Measurements from ENCODE around the gene TNFAIP2.

Gene TNFAIP2

GRCh38 chr14:103186241-103186822 lies 63.1 kb downstream of the TNFAIP2 start:
- no peak for DNase-seq (ENCODE audit: low read depth, low spot score)

Data from activated naive CD8-positive, alpha-beta T cell treated with anti-CD3 and anti-CD28 coated beads, Interleukin-2, amount 50 U/mL, for 16 hours (primary cell).